ENCODE data around the gene ZFY.

- TF ChIP-seq POLR2A (IDR thresholded peaks at IDR 0.05; ENCODE audit: low read length) (no peak), GATA1 (IDR thresholded peaks at IDR 0.05; ENCODE audit: low read depth, low read length) (no peak)
Measured at GRCh38 chrY:2954735-2955134, 19.6 kb downstream of the ZFY start.
